Mammary epithelial cell (primary cell): Measurements from ENCODE around the gene ETV2.

Source experiments
- CTCF ChIP-seq, 2 donors: IDR thresholded peaks in 1 of 2; conservative IDR thresholded peaks in 1 of 2; 2 replicates each; pipeline ENCODE4 v1.5.1; 2011 to 2012; ENCODE audit warnings: inconsistent platforms in 2 of 2, low read length in 2 of 2, mild to moderate bottlenecking in 2 of 2, control low read depth in 1 of 2, low read depth in 1 of 2; ENCODE audit not compliant: insufficient read depth in 1 of 2; ENCODE audit errors: extremely low read depth in 1 of 2
- EZH2 ChIP-seq: IDR thresholded peaks from 2 replicates; pipeline ENCODE4 v1.6.1; 2012; ENCODE audit warnings: low read length, inconsistent platforms, borderline replicate concordance

GRCh38 chr19:35629332-35629633 lies 12.3 kb upstream of the ETV2 start:
- TF ChIP-seq CTCF (conservative IDR thresholded peaks at IDR 0.05 in 1 of 2, IDR thresholded peaks at IDR 0.05 in 1 of 2; ENCODE audit: extremely low read depth in 1 of 2, insufficient read depth in 1 of 2, low read depth in 1 of 2, low read length in 2 of 2): no peak
- TF ChIP-seq EZH2: no peak
